Kidney tubule cell (primary cell): ENCODE measurements around the gene EML1.
"Not testable (repeated sequence)": the region's sequence is repeated elsewhere in the genome, so short reads cannot be mapped to it uniquely, and the experiment has no call there.

Experiments
- DNase-seq: peaks from one replicate; pipeline ENCODE4 v3.0.0-alpha.2; 2018; ENCODE audit warnings: low spot score

EML1 gene

GRCh38 chr14:99755629-99756603 lies 37.3 kb upstream of the EML1 start:
- DNase-seq = peak; percentile 94

GRCh38 chr14:99756796-99757195 lies 36.4 kb upstream of the EML1 start:
- DNase-seq = no peak

GRCh38 chr14:99757331-99758070 lies 35.7 kb upstream of the EML1 start:
- DNase-seq = peak; percentile 98

GRCh38 chr14:99758121-99758821 lies 34.9 kb upstream of the EML1 start:
- DNase-seq = peak; percentile 87

GRCh38 chr14:99758872-99759545 lies 34.2 kb upstream of the EML1 start:
- DNase-seq = no peak

- DNase-seq = peak; percentile 76
These were observed 33.7 kb upstream of the EML1 start for GRCh38 chr14:99759546-99759925.

- no peak for DNase-seq
These were observed 32.4 kb upstream of the EML1 start for GRCh38 chr14:99760817-99761216.

GRCh38 chr14:99762911-99763310 lies 30.3 kb upstream of the EML1 start:
- DNase-seq = not testable (repeated sequence)

- no peak for DNase-seq
These were observed 29.5 kb upstream of the EML1 start for GRCh38 chr14:99763527-99764221.

- DNase-seq = no peak
These were observed 28.9 kb upstream of the EML1 start for GRCh38 chr14:99764222-99764706.

- no peak for DNase-seq
These were observed 24.8 kb upstream of the EML1 start for GRCh38 chr14:99768381-99768780.

GRCh38 chr14:99769123-99769522 lies 24.1 kb upstream of the EML1 start:
- no peak for DNase-seq

GRCh38 chr14:99769799-99770198 lies 23.4 kb upstream of the EML1 start:
- DNase-seq = no peak

- DNase-seq = no peak
These were observed 20.6 kb upstream of the EML1 start for GRCh38 chr14:99772371-99773283.

- no peak for DNase-seq
These were observed 19.4 kb upstream of the EML1 start for GRCh38 chr14:99773521-99774497.

- no peak for DNase-seq
These were observed 18.5 kb upstream of the EML1 start for GRCh38 chr14:99774556-99775307.

- no peak for DNase-seq
These were observed 17.9 kb upstream of the EML1 start for GRCh38 chr14:99775351-99775750.

GRCh38 chr14:99777951-99778350 lies 15.3 kb upstream of the EML1 start:
- no peak for DNase-seq
